SW 1271 (cell line): ENCODE data around the gene NMNAT3.
"Not testable (repeated sequence)": the region's sequence is repeated elsewhere in the genome, so short reads cannot be mapped to it uniquely, and the experiment has no call there.

Experiments used
- DNase-seq, 2 experiments: peaks; one replicate each; lab custom pipeline; 2025; lab: John Stamatoyannopoulos, UW

Gene NMNAT3

DNA sequence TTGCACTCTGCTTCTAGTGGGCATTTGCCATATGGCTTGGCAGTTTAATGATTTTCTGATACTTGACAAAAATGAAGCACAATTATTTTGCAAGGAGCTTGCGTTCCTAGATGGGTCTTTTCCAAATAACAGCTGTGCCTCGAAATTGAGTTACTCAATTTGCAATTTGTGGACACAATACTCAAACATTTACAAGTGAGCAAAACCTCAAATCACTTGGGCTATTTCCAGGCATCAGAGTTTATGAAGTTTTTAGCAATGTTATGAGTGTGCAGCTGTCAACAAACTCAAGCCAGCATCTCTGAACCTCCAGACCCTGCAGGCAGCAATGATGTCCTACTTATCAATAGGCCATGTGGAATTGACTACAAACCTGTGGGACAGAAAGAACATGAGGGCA, 41.3 kb downstream of the NMNAT3 start:
- no peak for DNase-seq

DNA sequence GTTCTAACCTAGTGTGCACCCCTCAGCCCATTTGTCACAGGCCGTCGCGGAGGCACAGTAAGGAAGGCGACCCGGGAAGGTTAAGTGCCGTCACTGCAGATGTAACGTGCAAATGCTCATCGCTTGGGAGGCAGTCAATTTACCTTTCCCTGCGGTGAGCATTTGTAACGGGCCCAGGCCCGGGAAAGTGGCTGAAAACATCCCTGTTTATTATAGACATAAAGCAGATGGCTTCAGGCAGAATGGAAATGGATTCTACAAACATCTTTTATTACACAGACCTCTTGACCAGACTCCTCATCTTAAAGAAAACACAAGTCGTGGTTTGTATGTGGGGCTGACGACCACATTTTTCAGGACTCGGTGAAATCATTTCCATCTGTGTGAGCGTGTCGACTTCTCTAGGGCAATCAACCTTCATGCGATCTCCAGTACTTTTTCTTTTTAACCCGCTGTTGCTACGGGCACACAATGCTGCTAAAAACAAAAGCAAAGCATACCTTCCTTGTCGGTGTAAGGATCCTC, 43.6 kb downstream of the NMNAT3 start:
- DNase-seq, result no peak

DNA sequence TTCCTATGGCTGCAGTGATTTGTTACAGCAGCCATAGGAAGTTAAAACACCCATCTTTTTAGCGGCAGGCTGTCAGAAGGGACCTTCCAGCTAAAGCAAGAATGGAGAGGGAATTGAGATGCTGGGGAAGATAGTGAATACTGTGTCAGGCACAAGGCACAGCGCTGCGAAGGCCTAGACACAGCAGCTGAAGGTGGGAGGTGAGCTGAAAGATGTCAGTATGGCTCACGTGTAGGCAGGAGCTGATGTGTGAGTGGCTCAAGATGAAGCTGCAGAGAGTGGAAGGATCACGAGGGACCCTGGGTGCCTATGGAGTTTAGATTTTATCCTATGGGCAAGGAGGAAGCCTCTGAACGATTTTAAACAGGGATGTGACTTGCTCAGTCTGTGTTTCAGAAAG, 44.3 kb downstream of the NMNAT3 start:
- DNase-seq, result no peak

DNA sequence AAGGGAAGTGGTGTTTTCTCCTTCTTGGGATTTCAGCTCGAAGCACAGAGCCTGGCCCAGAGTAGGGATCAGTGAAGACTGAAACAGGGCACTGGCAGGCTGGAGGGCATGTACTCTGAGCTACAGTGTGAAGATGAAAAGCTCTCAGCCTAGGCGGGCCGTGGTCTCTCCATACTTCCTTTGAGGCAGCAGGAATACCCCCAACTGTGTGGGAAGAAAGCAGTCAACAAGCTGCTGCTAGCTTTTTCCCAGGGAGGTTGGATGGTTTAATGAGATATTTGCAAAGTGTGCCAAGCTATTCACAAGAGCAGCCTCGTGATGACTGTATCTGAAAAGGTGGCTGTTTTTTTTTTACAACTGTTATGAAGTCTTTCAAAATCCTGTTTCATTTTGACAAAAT, 47.2 kb downstream of the NMNAT3 start:
- no peak for DNase-seq

DNA sequence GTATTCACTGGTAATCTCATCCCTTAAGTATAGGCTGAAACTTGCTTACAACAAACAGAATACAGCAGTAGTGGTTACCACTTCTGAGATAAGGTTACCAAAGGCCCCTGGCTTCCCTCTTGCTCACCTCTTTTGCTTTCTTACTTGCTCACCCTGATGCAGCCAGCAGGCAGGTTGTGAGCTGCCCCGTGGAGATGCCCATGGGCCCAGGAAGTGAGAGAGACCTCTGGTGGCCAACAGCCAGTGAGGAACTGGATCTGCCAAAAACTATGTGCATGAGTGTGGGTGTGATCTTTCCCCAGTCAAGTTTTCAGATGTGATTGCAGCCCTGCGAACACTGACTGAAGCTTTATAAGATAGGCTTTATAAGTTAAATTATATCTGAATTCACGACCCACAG, 48.7 kb downstream of the NMNAT3 start:
- DNase-seq, result peak; percentile 5

DNA sequence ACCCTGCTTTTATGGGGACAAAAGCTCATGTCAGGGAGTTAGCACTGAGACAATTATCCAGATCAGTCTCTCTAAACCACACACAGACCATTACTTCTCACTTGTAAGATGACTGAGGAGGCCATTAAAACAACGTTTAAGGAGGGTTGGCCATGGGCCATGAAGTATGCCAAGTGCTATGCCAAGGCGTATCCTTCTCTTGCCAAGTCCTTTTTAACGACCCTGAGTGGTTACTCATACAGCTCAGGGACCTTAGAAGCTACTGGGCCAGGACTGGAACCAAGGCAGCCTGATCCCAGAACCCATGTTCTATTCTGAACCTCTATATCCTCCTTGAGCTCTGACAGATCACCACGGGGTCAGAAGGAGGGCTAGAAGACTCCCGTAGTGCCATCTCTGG, 50.0 kb downstream of the NMNAT3 start:
- DNase-seq, result no peak

DNA sequence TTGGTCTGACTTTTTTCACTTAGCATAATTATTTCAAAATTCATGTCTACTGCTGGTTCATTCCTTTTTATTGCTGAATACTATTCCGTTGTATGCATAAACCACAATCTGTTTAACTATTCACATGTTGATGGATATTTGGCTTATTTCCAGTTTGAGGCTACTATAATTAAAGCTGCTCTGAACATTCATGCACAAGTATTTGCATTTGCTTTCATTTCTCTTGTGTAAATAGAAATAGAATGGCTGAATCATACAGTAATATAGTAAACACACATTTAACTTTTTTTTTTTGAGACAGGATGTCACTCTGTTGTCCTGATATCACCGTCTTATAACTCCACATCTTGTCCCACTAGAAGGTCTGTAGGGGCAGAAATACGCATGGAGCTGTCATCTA, 57.3 kb downstream of the NMNAT3 start:
- DNase-seq, result no peak

DNA sequence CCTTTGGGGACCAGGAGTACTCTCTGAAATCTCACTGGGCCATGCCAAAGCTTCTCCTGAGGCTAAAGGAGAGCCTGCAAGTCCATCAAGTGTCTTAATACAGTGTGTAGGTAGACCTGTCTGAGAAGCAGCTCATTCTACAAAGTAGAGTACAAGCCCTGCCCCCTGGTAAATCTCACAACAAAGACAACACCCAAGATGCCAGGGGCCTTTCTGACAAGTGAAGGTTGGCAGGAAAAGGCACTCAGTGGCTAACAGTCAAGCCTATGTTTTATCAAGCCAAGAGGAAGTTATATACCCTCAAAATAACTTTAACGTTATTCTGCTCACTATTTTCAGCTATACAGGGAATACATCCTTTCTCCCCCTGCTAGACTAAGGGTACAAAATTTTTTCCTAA, 58.3 kb downstream of the NMNAT3 start:
- DNase-seq, result no peak

DNA sequence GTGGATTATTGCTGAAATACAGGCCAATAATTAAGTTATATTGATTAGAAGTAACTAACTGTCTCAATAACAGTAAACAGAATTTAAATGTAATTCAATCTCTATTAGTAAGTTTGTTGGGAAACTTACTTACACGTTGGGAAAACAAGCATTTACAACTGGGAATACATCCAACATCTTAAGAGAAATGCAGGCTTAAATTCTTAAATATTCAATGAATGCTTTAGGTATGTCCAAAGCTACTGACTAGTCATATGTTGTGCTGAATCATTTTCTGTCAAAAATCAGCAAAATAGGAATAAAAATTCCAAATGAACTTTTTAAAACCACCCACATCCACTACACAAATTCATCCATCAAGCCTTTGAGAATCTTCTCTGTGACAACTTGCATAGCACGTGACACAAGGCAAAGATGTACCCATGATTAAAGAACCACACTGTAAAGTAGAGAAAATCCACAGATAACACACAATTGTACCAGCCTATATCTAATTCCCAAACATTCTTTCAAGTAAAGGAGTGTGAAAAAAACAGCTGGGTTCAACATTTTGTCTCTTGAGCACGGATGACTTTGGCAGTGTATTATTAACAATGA, 60.0 kb downstream of the NMNAT3 start:
- DNase-seq, result no peak

DNA sequence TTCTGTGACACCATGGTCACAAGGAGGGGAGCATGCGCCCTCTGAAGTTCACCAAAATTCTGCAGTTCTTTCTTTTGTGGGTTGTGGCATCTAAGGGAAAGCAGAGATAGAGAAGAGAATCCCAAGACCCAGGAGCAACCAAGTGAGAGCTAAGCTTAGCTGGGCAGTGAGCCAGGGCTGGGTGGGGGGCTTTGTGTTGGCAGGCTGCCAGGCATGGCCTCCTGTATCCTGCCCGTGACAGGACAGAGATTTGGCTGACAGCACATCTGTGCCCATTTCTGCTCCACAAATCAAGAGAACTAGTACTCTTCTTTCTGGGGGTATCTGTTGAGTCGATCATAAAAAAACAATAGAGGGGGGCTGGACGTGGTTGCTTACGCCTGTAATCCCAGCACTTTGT, 66.2 kb downstream of the NMNAT3 start:
- DNase-seq, result no peak

DNA sequence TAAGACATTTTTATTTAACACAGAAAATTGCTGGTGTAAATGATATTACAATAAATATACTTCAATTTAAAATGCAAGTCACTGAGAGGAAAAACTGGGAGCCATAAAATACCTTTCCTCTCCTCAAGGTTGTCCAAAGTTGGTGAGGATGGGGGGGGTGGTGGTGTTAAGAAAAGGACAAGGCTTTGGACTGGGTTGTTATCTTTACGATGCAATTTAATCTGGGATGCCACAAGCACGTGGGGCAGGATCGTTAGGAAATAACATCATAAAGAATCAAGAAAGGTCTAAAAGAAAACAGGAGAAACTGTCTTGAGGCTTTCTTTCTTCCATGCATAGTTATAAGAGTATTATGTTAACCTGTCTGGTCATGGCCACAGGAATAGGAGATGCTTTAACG, 66.9 kb downstream of the NMNAT3 start:
- no peak for DNase-seq

DNA sequence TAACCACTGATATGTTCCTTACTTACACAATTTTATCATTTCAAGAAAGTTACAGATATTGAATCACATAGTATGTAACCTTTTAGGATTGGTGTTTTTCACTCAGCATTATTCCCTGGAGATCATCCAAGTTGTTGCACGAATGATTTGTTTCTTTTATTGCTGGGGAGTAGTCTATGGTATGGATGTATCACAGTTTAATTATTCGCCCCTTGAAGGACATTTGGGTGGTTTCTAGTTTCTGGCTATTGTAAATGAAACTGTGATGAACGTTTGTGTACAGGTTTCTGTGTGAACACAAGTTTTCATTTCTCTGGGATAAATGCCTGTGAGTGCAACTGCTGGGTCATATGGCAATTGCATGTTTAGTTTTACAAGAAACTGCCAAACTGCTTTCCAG, 68.8 kb downstream of the NMNAT3 start:
- no peak for DNase-seq

DNA sequence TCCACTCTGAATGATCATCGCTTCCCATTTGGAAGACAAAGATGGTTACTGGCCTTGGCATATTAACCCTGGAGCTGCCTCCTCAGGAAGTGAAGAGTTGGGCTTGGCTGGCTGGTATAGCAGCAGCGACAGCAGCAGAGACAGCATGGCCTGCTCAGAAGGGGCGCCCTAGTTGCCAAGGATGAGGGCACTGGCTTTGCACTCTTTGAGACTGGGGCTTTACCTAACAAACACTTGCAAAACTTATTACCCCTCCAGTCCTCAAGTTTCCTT, 69.7 kb downstream of the NMNAT3 start:
- DNase-seq, result no peak

DNA sequence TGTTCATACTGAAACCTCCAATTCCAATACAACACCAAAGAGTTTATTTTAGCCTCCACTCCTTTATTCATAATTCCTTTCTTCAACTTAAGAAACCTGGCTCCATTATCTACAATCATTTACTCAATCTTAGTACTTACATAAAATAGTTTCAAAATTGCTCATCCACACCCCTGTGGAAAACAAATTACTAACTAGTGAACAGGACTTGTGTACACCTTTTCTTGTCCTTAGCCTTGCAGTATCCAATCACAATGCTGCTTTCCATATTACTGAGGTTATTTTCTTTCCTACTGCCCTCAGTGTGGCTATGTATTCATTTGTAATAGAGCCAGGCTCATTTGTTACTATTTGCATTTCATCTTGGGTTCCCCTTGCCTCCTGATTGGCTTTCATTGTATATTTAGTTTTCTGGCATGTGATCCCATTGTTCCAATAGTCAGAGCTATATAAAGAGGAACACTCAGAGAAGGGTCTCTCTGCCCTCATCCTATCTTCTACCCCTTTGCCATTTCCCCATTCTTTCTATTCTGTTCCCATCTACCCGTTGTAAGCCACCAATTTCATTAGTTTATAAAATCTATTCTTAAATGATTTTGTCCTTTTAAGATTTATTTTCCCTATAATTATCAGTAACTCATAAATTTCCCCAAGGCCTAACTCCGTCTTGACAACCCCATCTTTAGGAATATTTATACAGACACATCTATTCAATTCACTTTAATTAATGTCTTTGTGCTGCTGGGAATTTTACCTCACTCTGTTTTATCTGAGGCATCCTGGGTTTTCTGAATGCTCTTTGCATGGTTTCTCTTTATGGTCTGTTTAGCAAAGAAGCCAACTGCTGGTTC, 70.3 kb downstream of the NMNAT3 start:
- DNase-seq, result no peak

DNA sequence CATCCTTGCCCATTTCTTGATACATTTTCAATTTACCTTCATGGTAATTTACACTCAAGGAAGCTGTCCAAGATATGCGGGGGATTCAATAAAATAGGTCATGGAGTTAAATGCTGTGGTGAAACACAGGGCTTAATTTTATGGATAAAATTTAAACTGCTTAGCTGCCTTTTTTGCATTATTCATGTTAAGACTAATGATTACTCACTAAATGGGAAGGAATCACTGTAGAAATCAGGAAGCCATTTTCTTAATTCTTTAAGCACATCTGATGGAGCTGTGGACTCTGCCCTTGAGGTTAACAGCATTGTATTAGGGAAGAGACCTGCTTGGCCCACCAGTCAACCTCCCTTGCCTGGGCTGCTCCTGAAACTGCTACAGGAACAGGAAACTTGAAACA, 75.8 kb downstream of the NMNAT3 start:
- no peak for DNase-seq

DNA sequence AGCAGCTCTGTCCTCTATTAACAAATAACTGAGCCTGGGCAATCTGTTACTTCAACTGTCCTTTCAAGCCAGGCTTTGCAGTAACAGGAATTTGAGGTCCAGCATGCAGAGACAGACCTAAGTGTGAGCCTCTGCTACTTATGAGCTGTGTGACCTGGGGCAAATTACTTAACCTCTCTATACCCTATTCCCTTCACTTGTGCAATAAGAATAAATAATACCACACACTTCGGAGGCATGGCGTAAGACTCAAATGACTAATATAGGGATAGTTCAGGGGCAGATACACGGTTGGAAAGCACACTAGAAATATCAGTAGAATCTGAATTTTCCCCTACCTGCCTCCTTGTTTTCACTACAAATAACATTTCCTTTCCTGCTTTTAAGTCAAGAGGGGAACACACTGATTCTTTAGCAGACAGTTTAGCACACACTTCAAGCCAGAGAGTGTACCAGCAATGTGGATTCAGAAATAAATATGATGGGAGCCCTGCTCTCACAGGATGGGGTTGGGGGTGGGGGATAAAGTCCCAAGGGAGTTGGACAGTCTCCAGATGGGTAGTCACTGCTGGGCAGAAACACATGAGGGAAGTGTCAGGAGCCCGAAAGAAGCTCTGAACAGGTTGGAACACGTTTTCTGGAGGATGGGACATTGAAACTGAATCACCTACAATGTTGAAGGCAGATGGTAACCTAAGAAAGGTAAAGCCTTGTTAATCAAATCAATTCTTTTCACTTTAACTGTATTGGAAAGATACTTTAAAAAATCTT, 76.4 kb downstream of the NMNAT3 start:
- no peak for DNase-seq

DNA sequence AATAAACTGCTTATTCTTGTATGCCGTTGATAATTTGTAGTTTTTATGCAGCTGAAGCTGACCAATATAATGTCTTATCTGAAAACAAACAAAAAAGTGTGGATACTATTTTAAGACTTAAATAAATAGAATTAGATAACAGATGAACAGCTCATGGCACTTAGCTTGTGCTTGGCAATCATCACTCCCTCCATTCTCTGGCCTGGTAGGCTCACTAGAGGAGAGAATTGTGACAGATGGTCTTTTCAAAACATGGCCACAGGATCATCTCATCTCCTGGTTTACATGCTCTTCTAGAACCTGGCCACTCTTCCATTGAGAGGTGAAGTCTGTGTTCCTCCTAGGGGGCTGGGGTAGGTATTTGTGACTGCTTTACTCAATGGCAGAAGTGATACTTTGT, 79.8 kb downstream of the NMNAT3 start:
- DNase-seq, result no peak

DNA sequence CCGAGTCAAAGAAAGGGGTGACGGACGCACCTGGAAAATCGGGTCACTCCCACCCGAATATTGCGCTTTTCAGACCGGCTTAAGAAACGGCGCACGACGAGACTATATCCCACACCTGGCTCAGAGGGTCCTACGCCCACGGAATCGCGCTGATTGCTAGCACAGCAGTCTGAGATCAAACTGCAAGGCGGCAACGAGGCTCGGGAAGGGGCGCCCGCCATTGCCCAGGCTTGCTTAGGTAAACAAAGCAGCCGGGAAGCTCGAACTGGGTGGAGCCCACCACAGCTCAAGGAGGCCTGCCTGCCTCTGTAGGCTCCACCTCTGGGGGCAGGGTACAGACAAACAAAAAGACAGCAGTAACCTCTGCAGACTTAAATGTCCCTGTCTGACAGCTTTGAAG, 86.6 kb downstream of the NMNAT3 start:
- DNase-seq, result not testable (repeated sequence)

DNA sequence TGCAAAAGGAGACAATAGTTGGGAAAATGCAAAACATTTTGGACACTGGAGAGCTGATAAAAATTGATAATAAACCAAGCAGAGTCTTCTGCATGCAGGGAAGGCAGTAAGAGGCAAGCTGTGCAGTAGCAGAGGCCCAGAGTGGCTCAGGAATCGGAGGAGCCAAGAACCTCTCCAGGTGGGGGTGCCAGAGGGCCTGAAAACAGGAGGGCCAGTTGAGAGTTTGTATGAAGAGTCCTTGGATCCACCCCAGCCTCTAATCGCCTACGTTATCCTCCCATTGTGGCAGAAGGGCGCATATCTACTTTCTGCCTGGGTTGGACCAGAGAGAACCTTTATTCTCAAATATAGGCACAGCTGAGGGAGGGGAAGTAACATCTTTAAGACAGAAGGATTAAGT, 89.3 kb downstream of the NMNAT3 start:
- no peak for DNase-seq

DNA sequence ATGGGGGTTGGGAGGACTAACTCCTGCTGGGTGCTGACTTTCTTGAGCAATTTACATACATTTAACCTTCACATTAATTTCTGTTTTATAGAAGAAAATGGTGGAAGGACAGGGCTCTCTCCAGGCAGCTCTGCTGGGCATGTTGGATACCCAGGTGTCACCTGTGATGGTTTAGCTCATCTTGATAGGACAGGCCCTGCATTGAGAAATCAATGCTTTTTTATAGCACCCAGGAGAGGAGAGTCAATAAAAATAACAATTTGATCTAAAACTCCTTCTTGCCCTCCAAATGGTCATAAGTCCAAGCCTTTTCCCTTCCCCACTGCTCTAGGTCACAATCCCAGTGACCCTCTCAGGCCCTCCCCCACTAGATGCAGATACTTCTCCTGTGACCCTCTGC, 90.0 kb downstream of the NMNAT3 start:
- DNase-seq, result no peak

DNA sequence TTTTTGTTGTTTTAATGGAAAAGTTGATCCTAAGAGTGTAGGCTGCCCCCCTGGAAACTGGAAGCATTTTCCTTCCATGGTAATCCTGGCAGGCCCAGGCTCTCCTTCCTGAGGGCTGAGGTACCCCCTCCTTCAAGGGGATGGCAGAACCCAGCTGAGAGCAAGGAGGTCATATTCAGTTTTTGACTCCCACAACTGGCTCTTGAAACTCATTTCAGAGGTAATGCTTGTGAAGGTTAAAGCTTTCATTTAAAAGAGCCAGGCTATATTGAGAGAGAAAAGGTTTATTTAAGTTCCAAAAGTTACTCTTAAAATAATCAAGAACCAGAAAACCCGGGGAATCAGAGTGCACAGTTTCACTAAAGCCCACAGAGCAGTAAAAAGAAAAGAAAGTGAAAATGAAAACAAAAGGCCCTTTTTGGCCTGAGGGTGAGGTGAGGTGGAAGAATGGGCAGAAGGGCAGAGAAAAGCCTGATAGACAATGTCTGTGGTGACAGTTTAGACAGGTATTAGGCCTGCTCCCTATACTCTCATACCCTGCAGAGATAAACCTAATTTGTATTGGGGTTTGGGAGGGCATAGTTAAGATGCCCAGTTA, 91.3 kb downstream of the NMNAT3 start:
- no peak for DNase-seq

DNA sequence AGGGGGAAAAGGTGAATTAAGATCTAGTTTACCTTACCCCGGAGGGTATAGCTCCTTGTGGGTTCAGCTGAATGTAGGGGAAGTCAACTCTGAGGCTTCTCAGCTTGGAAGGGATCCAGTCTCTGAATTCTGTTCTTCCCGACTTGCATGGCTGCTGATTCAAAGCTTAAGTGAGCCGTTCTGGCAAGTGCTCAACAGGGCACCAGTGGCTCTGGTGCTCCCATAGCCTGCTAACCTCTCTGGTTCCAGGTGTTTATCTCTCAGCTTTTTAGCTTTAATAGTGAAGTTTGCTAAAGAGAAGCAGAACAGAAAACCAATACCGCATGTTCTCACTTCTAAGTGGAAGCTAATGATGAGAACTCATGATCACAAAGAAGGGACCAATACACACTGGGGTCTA, 92.0 kb downstream of the NMNAT3 start:
- no peak for DNase-seq

DNA sequence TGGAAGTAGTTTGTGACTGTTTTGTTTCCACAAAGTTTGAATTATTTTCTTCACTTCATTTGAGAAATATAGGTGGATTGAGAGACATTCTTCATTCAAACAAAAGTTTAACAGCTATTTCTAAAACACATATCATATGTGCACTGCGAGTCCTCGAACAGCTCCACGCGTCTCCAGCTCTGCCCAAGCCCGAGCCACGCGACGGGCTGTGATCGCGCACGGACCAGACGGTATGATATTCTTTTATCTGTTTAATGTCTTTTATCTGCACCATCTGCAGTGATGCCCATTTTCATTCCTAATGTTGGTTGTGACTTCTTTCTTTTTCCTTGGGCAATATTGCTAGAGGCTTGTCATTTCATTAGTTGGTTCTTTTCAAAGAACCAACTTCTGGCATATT, 94.1 kb downstream of the NMNAT3 start:
- not testable (repeated sequence) for DNase-seq
